Measurements from ENCODE around the gene CACNA1A. TPM values are rescaled to one million over a fixed set of nuclear protein-coding genes. Genes with fewer than 3 reads are reported as not detected.

The CACNA1A gene
- total and polyA plus RNA-seq, 2 of the 13 experiments (the other 11 are each of a cell fraction or from before 2014, with no cell fraction given): not detected

DNA sequence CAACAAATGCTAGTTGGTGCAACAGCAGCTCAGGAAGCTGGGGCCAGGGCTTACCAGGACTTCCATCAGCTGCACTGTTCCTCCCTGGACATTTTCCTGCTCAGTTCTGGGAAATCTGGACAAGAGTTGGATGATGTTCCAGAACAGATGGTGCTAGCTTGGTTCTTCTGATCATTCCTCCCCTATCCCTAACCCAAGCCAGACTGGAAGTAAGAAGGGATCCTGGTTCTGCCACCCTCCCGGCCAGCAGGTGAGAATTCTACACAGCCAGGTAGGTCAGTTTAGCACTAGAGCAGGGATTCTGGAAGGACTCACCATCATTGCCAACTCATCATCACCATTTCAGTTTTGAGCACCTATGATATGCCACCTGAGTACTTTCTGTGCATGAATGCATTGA lies 30.2 kb downstream of the CACNA1A start:
- Histone ChIP-seq H3K4me2 (ENCODE audit: low read depth, low read length) (no peak overlapping the region), H3K36me3 (replicated peaks in 1 of 2; ENCODE audit: control insufficient read depth in 1 of 2, insufficient read depth in 2 of 2, low read length in 2 of 2) (no peaks in the 10 kb centered on the region), H4K20me1 (ENCODE audit: insufficient read depth, low read length) (no peaks in the 10 kb centered on the region), H2AFZ (ENCODE audit: low read length) (no peak overlapping the region), H3K9ac (ENCODE audit: insufficient read depth, low read depth, low read length) (no peak overlapping the region), H3K4me3 (replicated peaks in 1 of 3; ENCODE audit: insufficient read depth in 1 of 3, low read depth in 2 of 3, low read length in 3 of 3) (no peak overlapping the region), H3K9me3 (ENCODE audit: low read length) (peaks cover 24% of the 10 kb centered on the region), H3K27me3 (ENCODE audit: control insufficient read depth in 1 of 2, insufficient read depth in 2 of 2, low read length in 2 of 2) (no peaks in the 10 kb centered on the region), H3K4me1 (ENCODE audit: insufficient read depth, low read length) (no peaks in the 10 kb centered on the region), H3K27ac (ENCODE audit: extremely low read length, insufficient read depth, low read length) (no peak overlapping the region), H3K79me2 (ENCODE audit: insufficient read depth, low read length) (no peaks in the 10 kb centered on the region)
- ChIA-PET CTCF (ENCODE audit: low intra/inter-chr PET ratio, low total read pairs) (no interaction called here), POLR2A (no interaction called here)
- in situ Hi-C loops (cut with HindIII; ENCODE audit: extremely low pct_ligation_motif_present, low pct_unique_long_range_greater_than_20kb) (no loop called here), intact Hi-C loops (cut with micrococcal nuclease; ENCODE audit: unreplicated experiment) (no loop called here)
- BruUV-seq (replicated peaks): no TSS peak
- FAIRE-seq (no peak), DNase-seq (ENCODE audit: low spot score) (no peak), ATAC-seq (no peak)
- WGBS (ENCODE audit: low lambda C conversion rate): 0% methylated on average over 1 of the region's 1 CpG
- no peak for TF ChIP-seq MEF2D (CRISPR knock-in tag; IDR thresholded peaks at IDR 0.05)
- TF ChIP-seq ZMYM4 (CRISPR knock-in tag; IDR thresholded peaks at IDR 0.05): no peak
- no peak for TF ChIP-seq ZNF350 (CRISPR knock-in tag; IDR thresholded peaks at IDR 0.05; ENCODE audit: borderline replicate concordance, low read depth)
- TF ChIP-seq, protein P1, sequence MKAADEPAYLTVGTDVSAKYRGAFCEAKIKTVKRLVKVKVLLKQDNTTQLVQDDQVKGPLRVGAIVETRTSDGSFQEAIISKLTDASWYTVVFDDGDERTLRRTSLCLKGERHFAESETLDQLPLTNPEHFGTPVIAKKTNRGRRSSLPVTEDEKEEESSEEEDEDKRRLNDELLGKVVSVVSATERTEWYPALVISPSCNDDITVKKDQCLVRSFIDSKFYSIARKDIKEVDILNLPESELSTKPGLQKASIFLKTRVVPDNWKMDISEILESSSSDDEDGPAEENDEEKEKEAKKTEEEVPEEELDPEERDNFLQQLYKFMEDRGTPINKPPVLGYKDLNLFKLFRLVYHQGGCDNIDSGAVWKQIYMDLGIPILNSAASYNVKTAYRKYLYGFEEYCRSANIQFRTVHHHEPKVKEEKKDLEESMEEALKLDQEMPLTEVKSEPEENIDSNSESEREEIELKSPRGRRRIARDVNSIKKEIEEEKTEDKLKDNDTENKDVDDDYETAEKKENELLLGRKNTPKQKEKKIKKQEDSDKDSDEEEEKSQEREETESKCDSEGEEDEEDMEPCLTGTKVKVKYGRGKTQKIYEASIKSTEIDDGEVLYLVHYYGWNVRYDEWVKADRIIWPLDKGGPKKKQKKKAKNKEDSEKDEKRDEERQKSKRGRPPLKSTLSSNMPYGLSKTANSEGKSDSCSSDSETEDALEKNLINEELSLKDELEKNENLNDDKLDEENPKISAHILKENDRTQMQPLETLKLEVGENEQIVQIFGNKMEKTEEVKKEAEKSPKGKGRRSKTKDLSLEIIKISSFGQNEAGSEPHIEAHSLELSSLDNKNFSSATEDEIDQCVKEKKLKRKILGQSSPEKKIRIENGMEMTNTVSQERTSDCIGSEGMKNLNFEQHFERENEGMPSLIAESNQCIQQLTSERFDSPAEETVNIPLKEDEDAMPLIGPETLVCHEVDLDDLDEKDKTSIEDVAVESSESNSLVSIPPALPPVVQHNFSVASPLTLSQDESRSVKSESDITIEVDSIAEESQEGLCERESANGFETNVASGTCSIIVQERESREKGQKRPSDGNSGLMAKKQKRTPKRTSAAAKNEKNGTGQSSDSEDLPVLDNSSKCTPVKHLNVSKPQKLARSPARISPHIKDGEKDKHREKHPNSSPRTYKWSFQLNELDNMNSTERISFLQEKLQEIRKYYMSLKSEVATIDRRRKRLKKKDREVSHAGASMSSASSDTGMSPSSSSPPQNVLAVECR (CRISPR knock-in tag; IDR thresholded peaks at IDR 0.05; ENCODE audit: borderline replicate concordance): no peak
- no peak for TF ChIP-seq ATF5 (CRISPR knock-in tag; IDR thresholded peaks at IDR 0.05; ENCODE audit: low read depth)
- TF ChIP-seq ZSCAN21 (CRISPR knock-in tag; IDR thresholded peaks at IDR 0.05; ENCODE audit: borderline replicate concordance): no peak
- no peak for TF ChIP-seq ZNF234 (CRISPR knock-in tag; conservative IDR thresholded peaks at IDR 0.05)
- TF ChIP-seq SP2 (CRISPR knock-in tag; IDR thresholded peaks at IDR 0.05): no peak
- no peak for TF ChIP-seq SNAPC4 (CRISPR knock-in tag; IDR thresholded peaks at IDR 0.05)
- TF ChIP-seq MLXIP (CRISPR knock-in tag; IDR thresholded peaks at IDR 0.05; ENCODE audit: borderline replicate concordance): no peak
- TF ChIP-seq ZNF775 (CRISPR knock-in tag; IDR thresholded peaks at IDR 0.05; ENCODE audit: borderline replicate concordance): no peak

Data from HepG2 (cell line).